Panc1 (cell line): ENCODE measurements around the gene NEURL1B. TPM values are rescaled to one million over a fixed set of nuclear protein-coding genes. Genes with fewer than 3 reads are reported as not detected.

Source experiments
- ATAC-seq: fragments of 200-7000 bp; cut with Tn5 transposase; 2 replicates; pipeline ENCODE4 v1.9.1; 2020; ENCODE audit warnings: mild to moderate bottlenecking, moderate library complexity
- BruUV-seq: library from RNA; stranded (reverse); fragments of 400-500 nt; replicated peaks from 2 replicates; lab custom pipeline; 2021; lab: Mats Ljungman, UMichigan
- CTCF ChIA-PET: fragments of 300-600 bp; sonication (Branson Sonifier 250); formaldehyde crosslinking; loops from one replicate; lab custom pipeline; 2022; ENCODE audit warnings: antibody characterized with exemption; lab: Charles Lee
- POLR2A ChIA-PET: fragments of 300-600 bp; sonication (Branson Sonifier 250); formaldehyde crosslinking; loops from one replicate; lab custom pipeline; 2022; ENCODE audit warnings: antibody characterized with exemption; lab: Charles Lee
- DNase-seq: peaks from one replicate; pipeline ENCODE4 v3.0.0-alpha.2; 2010; ENCODE audit warnings: low read depth, low spot score
- H3K27ac ChIP-seq: 2 replicates; pipeline ENCODE4 v1.5.1; 2011; ENCODE audit warnings: mild to moderate bottlenecking, low read length, inconsistent platforms
- H3K27me3 ChIP-seq: fragments of 200-500 bp; sonication (Bioruptor generic); 2 replicates; pipeline ENCODE4 v1.6.0; 2014; ENCODE audit warnings: low read length, inconsistent platforms; ENCODE audit not compliant: control insufficient read depth, insufficient read depth
- H3K36me3 ChIP-seq: fragments of 200-500 bp; sonication (Bioruptor generic); 2 replicates; pipeline ENCODE4 v1.5.1; 2014; ENCODE audit warnings: inconsistent platforms, mild to moderate bottlenecking, low read length, moderate library complexity; ENCODE audit not compliant: control insufficient read depth, insufficient read depth
- H3K4me1 ChIP-seq: 2 replicates; pipeline ENCODE4 v1.5.1; 2011; ENCODE audit warnings: inconsistent platforms, mild to moderate bottlenecking, low read length, moderate library complexity; ENCODE audit not compliant: control insufficient read depth, insufficient read depth
- H3K4me3 ChIP-seq, 2 experiments: 2 replicates each; pipeline ENCODE4 v1.5.1; 2011 to 2012; ENCODE audit warnings: low read depth in 2 of 2, low read length in 2 of 2, mild to moderate bottlenecking in 2 of 2, inconsistent platforms in 1 of 2, moderate library complexity in 1 of 2
- H3K9me3 ChIP-seq: fragments of 200-500 bp; sonication (Bioruptor generic); 2 replicates; pipeline ENCODE4 v1.5.1; 2014; ENCODE audit warnings: low read depth, mild to moderate bottlenecking, inconsistent platforms, low read length, moderate library complexity; ENCODE audit not compliant: control insufficient read depth, insufficient read depth
- CTCF ChIP-seq: fragments of 450-650 bp; IDR thresholded peaks from 2 replicates; pipeline ENCODE4 v1.5.1; 2017; ENCODE audit warnings: mild to moderate bottlenecking
- POLR2AphosphoS5 ChIP-seq: IDR thresholded peaks from 2 replicates; pipeline ENCODE4 v1.6.1; 2012; ENCODE audit warnings: mild to moderate bottlenecking, low read depth, low read length, moderate library complexity
- REST ChIP-seq, 2 experiments: IDR thresholded peaks; 2 replicates each; pipeline ENCODE4 v1.6.1; 2011 to 2012; ENCODE audit warnings: low read depth in 2 of 2, control low read depth in 1 of 2, low read length in 1 of 2, mild to moderate bottlenecking in 1 of 2, moderate library complexity in 1 of 2; ENCODE audit not compliant: insufficient read depth in 1 of 2
- SIN3A ChIP-seq: IDR thresholded peaks from 2 replicates; pipeline ENCODE4 v1.6.1; 2012; ENCODE audit warnings: low read depth, mild to moderate bottlenecking, low read length, moderate library complexity, borderline replicate concordance; ENCODE audit not compliant: insufficient read depth
- TCF7L2 ChIP-seq: IDR thresholded peaks from 2 replicates; pipeline ENCODE4 v1.6.1; 2011; ENCODE audit warnings: mild to moderate bottlenecking, low read depth, low read length, inconsistent platforms
- in situ Hi-C: cut with HindIII; loops from 2 replicates; pipeline ENCODE4 v1.10.0; 2016; ENCODE audit warnings: low sequenced_read_pairs, low pct_unique_long_range_greater_than_20kb
- intact Hi-C: fragments of 100-400 bp; cut with micrococcal nuclease; formaldehyde crosslinking; loops from one replicate; pipeline ENCODE4 v1.10.0; 2022; ENCODE audit not compliant: unreplicated experiment
- total RNA-seq: library from RNA; stranded (reverse); gene quantifications from one replicate; pipeline ENCODE4 v1.2.1, GENCODE V29; 2021; ENCODE audit not compliant: unreplicated experiment

Gene NEURL1B
- total RNA-seq, 1 experiment from 2014 or later, result 5.3 TPM

- TF ChIP-seq POLR2AphosphoS5 (no peak), REST (IDR thresholded peaks at IDR 0.05; ENCODE audit: insufficient read depth in 1 of 2, low read depth in 2 of 2, low read length in 1 of 2) (no peak), TCF7L2 (no peak), SIN3A (no peak), CTCF (no peak)
- Histone ChIP-seq H3K4me3 (no peak overlapping the region), H3K27ac (no peak overlapping the region), H3K36me3 (no peaks in the 10 kb centered on the region), H3K27me3 (no peaks in the 10 kb centered on the region), H3K9me3 (no peaks in the 10 kb centered on the region), H3K4me1 (no peaks in the 10 kb centered on the region; the same call in 1 of the 2 replicates)
- ChIA-PET POLR2A (no interaction called here), CTCF (no interaction called here)
- intact Hi-C loops, result no loop called here
- no TSS peak for BruUV-seq
- in situ Hi-C loops, result no loop called here
- DNase-seq, result no peak
- no peak for ATAC-seq
Observed at GRCh38 chr5:172725785-172726184, 84.7 kb downstream of the NEURL1B start.

- Histone ChIP-seq H3K27me3 (no peaks in the 10 kb centered on the region), H3K9me3 (no peaks in the 10 kb centered on the region), H3K4me1 (peaks cover 3% of the 10 kb centered on the region; the same call in 1 of the 2 replicates), H3K36me3 (no peaks in the 10 kb centered on the region), H3K4me3 (no peak overlapping the region), H3K27ac (no peak overlapping the region)
- TF ChIP-seq CTCF (no peak), REST (IDR thresholded peaks at IDR 0.05; ENCODE audit: insufficient read depth in 1 of 2, low read depth in 2 of 2, low read length in 1 of 2) (no peak), TCF7L2 (no peak), POLR2AphosphoS5 (no peak), SIN3A (no peak)
- DNase-seq (no peak), ATAC-seq (no peak)
- in situ Hi-C loops (no loop called here), intact Hi-C loops (no loop called here)
- POLR2A ChIA-PET, result no interaction called here
- no TSS peak for BruUV-seq
- CTCF ChIA-PET, result no interaction called here
Observed at GRCh38 chr5:172726966-172727365, 85.9 kb downstream of the NEURL1B start.
